ENCODE measurements around the gene SEC24A.
"Not testable (repeated sequence)": the region's sequence is repeated elsewhere in the genome, so short reads cannot be mapped to it uniquely, and the experiment has no call there.

SEC24A gene

GRCh38 chr5:134649163-134649835 lies 714 bp downstream of the SEC24A start:
- H3K4me3 ChIP-seq (ENCODE audit: low read length) = peak overlapping the region; percentile 98
- TF ChIP-seq, protein P1, sequence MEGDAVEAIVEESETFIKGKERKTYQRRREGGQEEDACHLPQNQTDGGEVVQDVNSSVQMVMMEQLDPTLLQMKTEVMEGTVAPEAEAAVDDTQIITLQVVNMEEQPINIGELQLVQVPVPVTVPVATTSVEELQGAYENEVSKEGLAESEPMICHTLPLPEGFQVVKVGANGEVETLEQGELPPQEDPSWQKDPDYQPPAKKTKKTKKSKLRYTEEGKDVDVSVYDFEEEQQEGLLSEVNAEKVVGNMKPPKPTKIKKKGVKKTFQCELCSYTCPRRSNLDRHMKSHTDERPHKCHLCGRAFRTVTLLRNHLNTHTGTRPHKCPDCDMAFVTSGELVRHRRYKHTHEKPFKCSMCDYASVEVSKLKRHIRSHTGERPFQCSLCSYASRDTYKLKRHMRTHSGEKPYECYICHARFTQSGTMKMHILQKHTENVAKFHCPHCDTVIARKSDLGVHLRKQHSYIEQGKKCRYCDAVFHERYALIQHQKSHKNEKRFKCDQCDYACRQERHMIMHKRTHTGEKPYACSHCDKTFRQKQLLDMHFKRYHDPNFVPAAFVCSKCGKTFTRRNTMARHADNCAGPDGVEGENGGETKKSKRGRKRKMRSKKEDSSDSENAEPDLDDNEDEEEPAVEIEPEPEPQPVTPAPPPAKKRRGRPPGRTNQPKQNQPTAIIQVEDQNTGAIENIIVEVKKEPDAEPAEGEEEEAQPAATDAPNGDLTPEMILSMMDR (IDR thresholded peaks at IDR 0.05; ENCODE audit: insufficient read depth, low read depth, low read length, missing control alignments) = no peak
- DNase-seq (ENCODE audit: low read depth) = peak; percentile 17

GRCh38 chr5:134650660-134651059 lies 2.1 kb downstream of the SEC24A start:
- DNase-seq (ENCODE audit: low read depth); H3K4me3 ChIP-seq (ENCODE audit: low read length): not testable (repeated sequence)

DNA sequence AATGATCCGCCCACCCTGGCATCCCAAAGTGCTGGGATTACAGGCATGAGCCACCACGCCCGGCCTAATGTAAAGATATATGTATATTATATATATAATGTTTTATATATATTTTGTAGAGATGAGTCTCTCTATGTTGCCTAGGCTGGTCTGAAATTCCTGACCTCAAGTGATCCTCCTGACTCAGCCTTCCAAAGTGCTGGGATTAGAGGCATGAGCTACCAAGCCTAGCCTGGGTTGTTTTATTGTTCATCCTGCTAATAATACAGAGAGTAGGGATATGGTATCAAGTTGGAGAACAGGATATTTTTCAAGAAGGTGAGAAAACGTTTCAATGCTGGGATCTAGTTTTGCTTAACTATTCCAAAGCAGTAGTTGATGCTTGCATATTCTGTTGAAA lies 2.9 kb downstream of the SEC24A start:
- TF ChIP-seq, protein P1 (IDR thresholded peaks at IDR 0.05; ENCODE audit: insufficient read depth, low read depth, low read length, missing control alignments) = no peak
- DNase-seq (ENCODE audit: low read depth) = no peak
- H3K4me3 ChIP-seq (ENCODE audit: low read length) = no peak overlapping the region

DNA sequence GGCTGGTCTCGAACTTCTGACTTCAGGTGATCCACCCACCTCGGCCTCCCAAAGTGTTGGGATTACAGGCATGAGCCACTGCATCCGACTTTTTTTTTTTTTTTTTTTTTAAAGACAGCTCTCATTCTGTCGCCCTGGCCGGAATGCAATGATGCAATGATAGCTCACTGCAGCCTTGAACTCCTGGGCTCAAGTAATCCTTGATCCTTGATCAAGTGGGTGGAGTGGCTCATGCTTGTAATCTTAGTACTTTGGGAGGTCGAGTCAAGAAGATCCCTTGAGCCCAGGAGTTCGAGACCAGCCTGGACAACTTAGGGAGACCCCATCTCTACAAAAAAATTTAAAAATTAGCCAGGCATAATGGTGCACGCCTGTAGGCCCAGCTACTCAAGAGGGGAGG lies 8.1 kb downstream of the SEC24A start:
- TF ChIP-seq, protein P1 (IDR thresholded peaks at IDR 0.05; ENCODE audit: insufficient read depth, low read depth, low read length, missing control alignments) = no peak
- no peak overlapping the region for H3K4me3 ChIP-seq (ENCODE audit: low read length)
- DNase-seq (ENCODE audit: low read depth) = no peak

- TF ChIP-seq, protein P1 (IDR thresholded peaks at IDR 0.05; ENCODE audit: insufficient read depth, low read depth, low read length, missing control alignments) = no peak
- DNase-seq (ENCODE audit: low read depth) = no peak
- no peak overlapping the region for H3K4me3 ChIP-seq (ENCODE audit: low read length)
These were observed 10.9 kb downstream of the SEC24A start for GRCh38 chr5:134659456-134659855.

DNA sequence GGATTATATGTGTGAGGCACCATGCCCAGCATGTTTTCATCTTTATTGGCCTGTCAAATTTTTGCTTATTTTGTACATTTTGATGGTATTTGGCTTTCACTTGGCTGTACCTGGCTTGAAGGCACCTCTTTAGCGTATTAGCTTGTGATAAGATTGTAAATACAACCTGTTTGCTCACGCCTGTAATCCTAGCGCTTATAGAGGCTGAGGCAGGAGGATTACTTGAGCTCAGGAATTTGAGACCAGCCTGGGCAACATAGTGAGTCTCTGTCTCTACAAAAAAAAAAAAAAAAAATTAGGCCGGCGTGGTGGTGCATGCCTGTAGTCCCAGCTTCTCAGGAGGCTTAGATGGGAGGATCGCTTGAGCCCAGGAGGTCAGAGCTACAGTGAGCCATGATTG lies 11.3 kb downstream of the SEC24A start:
- TF ChIP-seq, protein P1 (IDR thresholded peaks at IDR 0.05; ENCODE audit: insufficient read depth, low read depth, low read length, missing control alignments) = no peak
- DNase-seq (ENCODE audit: low read depth) = no peak
- no peak overlapping the region for H3K4me3 ChIP-seq (ENCODE audit: low read length)

GRCh38 chr5:134662971-134663370 lies 14.4 kb downstream of the SEC24A start:
- DNase-seq (ENCODE audit: low read depth) = no peak
- TF ChIP-seq, protein P1 (IDR thresholded peaks at IDR 0.05; ENCODE audit: insufficient read depth, low read depth, low read length, missing control alignments) = no peak
- H3K4me3 ChIP-seq (ENCODE audit: low read length) = no peak overlapping the region

Measured in epithelial cell of esophagus (primary cell).